ENCODE data around the gene WDR62.

Gene WDR62

DNA sequence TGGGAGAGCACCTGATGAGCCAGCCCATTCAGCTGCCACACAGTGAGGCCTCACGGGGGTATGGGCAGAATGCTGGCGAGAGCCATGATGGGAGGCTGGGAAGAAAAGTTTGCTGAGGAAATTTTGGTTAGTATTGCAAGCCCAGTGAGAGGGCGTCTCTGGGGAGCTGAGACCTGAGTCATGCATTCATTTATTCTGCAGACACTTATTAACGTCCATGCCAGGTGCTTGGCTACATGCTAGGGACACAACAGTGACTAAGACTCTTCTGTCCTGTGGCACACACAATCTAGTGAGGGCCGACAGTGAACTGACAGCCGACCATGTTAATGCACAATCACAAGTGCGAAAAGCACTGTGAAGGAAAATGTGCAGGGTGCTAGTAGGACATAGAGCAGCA, 27.2 kb downstream of the WDR62 start:
- no peak for DNase-seq (ENCODE audit: low spot score)

DNA sequence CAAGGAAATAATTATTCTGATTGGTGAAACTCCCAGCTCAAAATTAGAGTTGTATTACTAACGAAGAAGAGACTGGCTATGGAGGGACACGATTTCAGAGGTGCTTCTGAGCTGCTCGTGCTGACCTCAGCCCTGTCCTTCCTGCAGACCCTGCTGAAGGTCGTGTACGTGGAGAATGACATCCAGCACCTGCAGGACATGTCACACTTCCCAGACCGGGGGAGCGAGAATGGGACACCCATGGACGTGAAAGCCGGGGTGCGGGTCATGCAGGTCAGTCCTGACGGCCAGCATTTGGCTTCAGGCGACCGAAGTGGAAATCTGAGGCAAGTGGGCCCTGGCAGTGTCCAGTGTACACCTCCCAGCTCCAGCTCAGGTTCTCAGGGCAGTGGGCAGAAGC, 28.2 kb downstream of the WDR62 start:
- DNase-seq (ENCODE audit: low spot score), result no peak

DNA sequence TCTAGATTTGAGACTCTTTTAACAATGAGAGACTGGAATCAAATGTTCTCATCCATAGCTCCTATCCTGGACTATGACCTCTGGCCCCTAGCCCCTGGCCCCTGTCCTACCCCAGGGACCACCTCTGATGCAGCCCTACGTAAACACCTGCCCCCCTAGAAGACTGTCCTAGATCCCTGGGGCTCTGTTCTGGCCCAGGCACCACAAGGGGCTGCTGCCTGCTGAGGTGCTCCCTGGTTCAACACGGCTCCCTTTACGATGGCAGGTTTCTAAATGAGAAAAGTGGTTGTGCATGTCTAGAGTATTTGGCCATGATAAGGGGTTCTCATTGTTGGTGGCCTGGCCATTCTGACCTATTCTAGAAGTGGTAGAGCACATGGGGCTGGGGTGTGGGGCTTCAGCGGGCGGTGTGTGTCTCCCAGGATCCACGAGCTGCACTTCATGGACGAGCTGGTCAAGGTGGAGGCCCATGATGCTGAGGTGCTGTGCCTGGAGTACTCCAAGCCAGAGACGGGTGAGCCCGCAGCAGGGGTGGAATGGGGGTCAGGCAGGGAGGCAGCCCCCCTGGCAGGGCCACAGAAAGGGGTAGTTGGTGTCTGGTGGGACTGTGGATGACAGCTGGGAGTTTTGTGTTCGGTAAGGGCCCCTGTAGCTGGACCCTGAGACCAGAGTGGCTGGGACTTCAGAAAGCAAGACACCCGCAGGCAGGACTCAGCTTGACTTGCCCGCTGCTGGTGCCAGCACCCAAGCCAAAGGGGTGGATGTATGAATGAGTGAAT, 29.7 kb downstream of the WDR62 start:
- no peak for DNase-seq (ENCODE audit: low spot score)

DNA sequence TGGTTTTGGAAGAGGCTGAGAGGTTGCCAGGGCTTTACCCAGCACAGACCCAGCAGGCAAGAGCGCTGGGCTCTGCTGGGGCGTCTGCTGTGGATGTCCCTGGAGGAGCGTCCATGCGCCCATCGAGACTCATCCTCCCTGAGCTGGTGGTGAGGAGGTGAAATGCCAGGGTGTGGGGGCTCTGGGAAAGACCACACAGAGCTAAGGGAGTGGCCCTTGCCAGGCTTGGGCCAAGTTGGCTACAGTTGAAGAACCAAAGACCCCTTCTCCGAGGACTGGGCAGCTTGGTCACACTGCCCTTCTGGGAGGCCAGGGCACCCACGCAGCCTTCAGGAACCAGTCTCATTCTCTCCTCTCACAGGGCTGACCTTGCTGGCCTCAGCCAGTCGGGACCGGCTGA, 31.6 kb downstream of the WDR62 start:
- no peak for DNase-seq (ENCODE audit: low spot score)

DNA sequence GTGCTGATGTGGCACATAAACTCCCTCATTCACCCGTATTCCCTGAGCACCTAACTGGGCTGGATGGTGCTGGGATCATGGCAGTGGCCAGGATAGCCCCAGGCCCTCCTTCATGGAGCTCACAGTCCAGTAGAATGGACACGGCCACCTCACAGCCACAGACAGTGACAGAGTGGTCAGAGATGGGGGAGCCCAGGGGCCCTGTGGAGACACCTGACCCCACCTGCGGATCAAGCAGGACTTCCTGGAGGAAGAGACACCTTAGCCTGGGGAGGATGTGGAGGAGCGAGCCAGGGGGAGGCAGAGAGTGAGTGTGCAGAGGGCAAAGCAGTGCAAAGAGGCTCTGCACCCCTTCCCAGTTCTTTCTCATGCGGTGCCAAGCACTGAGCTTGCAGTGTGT, 35.1 kb downstream of the WDR62 start:
- no peak for DNase-seq (ENCODE audit: low spot score)

DNA sequence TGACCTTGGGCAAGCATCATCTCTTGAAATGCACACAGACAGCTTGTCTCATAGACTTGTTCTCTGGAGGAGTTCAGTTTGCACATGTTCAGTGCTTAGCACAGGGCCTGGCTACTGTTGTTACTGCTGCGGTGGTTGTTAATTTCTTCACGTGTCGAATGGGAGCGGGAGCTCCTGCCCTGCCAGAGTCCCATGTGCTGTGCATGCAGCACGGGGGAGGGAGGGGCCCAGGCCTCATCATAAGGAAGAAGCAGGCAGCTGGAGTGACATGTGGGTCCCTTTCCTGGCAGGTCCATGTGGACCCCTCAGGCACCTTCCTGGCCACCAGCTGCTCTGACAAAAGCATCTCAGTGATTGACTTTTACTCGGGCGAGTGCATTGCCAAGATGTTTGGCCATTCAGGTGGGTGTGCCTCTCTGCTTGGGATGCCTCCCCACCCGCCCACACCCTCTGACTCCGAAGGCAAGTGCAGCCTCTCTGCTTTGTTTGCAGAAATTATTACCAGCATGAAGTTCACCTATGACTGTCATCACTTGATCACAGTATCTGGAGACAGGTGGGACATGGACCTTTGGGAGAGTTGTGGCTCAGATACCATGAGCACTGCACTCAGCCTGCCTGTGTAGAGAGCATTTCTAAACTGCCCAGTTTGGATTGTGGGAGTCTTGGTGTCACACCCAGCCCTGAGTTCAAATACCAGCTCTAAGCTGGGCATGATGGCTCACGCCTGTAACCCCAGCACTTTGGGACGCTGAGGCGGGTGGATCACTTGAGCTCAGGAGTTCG, 36.4 kb downstream of the WDR62 start:
- no peak for DNase-seq (ENCODE audit: low spot score)

DNA sequence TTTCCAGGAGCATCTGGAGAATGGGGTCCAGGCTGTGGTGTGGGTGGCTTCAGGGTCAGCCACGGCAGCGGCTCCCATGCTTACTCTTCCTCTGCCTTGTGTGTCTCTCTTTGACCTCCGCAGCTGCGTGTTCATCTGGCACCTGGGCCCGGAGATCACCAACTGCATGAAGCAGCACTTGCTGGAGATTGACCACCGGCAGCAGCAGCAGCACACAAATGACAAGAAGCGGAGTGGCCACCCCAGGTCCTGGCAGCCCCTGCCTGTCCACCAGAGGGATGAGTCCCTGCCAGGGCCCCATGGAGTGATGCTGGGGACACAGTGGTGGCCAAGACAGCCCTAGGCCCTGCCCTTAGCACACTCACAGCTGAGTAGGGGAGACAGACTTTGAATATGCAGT, 37.9 kb downstream of the WDR62 start:
- no peak for DNase-seq (ENCODE audit: low spot score)

DNA sequence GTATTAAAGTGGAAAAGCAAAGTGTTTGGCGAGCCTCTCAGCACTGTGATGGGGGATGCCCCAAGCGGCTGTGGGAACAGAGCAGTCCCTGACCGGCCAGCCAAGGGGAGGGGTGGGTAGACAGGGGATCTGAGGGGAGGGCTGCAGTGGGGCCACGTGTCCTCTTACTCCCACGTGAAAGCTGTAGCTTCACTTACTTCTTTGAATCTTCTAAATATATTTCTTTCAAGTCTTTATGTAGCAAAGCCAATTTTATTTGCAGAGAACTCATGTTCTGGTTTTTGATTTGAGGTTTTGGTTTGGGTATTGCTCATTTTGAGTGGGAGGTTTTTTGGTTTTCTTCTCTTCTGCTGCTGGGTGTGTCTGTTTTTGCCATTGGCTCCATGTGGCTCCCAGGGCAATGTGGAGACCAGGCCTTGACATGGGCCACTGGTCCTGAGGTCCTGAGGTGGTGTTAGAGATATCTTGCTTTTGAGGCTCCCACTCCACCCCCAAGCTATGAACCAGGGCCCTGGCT, 38.5 kb downstream of the WDR62 start:
- peak; percentile 57 for DNase-seq (ENCODE audit: low spot score)

DNA sequence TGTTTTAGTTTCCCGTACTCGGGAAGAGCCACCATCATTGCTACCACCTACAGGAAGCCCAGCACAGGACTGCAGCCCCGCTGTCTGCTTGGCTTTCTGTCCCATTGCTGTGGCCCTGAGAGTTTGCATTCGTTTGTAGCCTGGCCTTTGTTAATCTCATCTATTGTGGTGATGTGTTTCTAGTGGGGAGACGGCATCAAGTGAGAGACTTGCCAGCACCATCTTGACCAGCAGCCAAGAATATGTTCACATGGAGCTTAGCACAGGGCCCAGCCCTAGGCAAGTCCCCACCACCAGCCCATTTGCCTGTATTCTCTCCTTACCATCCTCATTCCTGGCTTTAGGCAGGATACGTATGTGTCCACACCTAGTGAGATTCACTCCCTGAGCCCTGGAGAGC, 39.0 kb downstream of the WDR62 start:
- no peak for DNase-seq (ENCODE audit: low spot score)

DNA sequence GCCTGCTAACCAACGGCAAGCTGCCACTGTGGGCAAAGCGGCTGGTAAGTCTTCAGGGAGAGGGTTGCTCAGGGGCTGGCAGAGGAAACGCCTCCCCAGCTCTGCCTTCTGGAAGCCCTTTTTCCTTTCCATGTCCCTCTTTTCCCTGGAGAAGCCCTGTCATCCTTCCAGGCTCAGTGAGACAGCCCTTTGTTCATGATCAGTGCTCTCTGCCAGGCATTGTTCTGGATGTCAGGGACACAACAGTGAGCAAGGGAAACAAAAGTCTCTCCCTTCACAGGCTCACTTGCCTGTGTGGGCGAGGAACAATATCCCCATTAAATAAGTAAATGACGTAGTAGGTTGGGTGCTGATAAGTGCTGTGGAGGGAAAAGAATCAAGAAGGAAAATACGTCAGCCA, 42.3 kb downstream of the WDR62 start:
- no peak for DNase-seq (ENCODE audit: low spot score)

DNA sequence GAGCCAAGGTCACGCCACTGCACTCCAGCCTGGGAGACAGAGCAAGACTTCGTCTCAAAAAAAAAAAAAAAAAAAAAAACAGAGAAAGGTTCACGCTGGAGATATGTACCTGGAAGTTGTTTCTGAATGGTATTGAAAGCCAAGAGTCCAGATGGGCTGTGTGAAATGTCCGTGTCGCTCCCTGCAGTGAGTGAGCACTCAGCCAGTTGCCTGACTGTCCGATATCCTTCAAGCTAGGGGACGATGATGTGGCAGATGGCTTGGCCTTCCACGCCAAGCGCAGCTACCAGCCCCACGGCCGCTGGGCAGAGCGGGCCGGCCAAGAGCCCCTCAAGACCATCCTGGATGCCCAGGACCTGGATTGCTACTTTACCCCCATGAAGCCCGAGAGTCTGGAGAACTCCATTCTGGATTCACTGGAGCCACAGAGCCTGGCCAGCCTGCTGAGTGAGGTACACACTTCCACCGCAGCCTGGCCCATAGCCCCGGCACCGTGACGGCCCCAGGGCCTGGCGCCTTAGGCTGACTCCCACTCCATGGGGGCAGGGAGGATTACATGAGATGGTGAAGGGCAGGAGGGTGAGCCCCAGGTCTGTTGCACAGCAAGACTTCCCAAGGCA, 44.6 kb downstream of the WDR62 start:
- no peak for DNase-seq (ENCODE audit: low spot score)

DNA sequence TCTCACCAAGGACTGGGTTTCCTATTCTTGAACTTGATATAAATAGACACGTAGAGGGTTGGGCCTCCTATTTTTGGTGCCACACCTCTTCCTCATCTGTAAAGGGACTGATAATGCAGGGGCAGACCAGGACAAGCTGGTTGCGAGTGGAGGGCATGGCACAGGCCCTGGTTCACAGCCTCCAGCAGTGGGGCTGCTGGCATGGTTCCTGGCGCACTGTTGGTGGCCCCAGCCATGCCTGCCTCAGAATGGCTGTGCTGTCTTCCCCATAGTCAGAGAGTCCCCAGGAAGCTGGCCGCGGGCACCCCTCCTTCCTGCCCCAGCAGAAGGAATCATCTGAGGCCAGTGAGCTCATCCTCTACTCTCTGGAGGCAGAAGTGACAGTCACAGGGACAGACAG, 45.8 kb downstream of the WDR62 start:
- DNase-seq (ENCODE audit: low spot score), result no peak

DNA sequence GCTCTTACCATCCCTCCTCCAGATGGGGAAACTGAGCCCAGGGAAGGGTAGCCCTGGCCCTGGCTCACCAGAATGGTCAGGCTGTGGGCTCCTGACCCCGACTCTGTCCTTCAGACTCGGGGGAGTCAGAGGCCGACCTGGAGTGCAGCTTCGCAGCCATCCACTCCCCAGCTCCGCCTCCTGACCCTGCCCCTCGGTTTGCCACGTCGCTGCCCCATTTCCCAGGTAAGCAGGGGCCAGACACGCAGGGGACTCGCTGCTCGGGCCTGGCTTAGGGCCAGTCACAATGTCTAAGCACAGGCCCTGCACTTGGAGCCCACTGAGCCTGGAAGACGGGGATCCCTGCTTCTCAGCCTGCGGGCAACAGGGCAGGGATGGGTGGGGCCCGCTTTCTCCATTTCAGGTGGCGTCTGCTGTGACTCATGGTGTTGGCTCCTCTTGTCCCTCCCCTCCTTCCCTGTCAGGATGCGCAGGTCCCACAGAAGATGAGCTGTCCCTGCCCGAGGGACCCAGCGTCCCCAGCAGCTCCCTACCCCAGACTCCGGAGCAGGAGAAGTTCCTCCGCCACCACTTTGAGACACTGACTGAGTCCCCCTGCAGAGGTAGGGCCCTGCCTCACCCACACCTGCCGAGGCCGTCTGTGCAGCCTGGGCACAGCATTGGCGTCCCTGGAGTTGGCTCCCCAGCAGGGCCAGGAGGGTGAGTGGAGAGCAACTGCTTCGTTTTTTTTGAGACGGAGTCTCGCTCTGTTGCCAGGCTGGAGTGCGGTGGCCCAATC, 47.0 kb downstream of the WDR62 start:
- no peak for DNase-seq (ENCODE audit: low spot score)

DNA sequence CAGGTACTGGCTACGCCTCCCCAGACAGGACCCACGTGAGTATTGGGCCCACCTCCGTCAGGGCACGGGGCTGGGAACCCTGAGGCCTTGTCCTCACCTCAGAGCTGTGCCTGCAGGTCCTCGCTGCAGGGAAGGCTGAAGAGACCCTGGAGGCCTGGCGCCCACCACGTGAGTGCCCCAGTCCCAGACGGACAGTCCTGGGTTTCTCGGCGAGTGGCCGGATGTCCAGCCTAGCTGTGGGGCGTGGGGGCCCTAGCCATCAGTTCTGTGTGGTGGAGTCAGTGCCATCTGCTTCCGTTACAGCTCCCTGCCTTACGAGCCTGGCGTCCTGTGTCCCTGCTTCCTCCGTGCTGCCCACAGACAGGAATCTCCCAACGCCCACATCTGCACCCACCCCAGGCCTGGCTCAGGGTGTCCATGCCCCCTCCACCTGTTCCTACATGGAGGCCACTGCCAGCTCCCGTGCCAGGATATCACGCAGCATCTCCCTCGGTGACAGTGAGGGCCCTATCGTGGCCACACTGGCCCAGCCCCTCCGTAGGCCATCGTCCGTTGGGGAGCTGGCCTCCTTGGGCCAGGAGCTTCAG, 48.4 kb downstream of the WDR62 start:
- no peak for DNase-seq (ENCODE audit: low spot score)

DNA sequence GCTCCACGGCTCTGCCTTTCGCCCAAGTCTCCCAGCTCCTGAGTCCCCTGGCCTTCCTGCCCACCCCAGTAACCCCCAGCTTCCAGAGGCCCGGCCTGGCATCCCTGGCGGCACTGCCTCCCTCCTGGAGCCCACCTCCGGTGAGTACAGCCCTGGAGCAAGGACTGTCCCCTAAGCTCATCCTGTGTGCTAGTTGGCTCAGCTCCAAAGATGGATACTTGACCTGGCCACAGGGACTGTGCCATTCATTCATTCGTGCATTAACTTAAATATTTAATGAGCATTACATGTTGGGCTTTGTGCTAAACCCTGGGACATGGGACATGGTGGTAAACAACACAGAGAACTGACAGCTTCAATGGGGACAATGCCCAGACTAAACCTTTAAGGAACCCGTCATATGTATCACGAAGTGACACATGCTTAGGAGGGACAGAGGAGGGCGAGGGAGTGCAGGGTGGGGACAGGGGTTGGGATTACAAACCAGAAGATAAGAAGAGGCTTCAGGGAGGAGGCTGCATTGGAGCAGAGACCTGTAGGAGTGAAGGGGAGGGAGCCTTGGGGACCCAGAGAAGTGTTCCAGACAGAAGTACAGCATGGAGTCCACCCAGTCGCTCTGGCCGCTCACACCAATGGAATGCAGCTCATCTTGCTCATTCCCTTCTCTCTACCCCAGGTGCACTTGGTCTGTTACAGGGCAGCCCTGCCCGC, 49.3 kb downstream of the WDR62 start:
- DNase-seq (ENCODE audit: low spot score), result no peak

DNA sequence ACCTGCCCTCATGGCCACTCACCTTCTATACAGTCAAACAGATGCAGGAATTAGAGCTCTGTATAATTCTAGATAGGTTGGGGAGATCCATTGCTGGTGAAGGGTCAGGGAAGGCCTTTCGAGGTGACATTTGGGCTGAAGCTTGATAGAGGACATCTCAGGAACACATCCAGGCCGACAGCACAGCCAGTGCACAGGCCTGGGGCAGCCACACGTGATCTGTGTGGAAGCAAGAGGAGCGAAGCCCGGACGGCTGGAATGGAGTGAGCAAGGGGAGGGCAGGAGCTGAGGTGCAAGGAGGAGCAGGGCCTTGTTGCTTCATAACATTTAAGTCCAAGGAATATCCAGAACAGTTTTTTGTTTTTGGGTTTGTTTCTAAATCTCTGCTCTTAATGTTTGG, 51.7 kb downstream of the WDR62 start:
- DNase-seq (ENCODE audit: low spot score), result no peak

DNA sequence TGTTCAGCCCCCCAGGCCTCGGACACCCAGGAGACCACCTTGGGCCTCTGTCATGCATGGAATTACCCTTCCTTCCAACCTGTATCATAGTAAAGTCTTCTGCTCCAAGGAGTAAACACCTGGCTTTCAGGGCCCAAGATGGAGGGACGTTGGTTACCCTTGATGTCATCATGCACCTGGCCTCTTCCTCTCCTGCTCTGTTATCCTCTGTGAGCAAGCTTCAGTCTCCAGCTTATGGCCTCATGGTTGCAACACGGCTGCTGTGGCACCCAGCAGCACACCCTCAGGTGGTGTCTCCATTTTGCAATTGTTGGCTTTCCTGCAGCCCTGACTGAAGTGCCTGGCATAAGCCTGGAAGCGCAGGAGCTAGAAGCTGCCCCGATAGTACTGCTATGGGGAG, 52.3 kb downstream of the WDR62 start:
- DNase-seq (ENCODE audit: low spot score), result no peak

DNA sequence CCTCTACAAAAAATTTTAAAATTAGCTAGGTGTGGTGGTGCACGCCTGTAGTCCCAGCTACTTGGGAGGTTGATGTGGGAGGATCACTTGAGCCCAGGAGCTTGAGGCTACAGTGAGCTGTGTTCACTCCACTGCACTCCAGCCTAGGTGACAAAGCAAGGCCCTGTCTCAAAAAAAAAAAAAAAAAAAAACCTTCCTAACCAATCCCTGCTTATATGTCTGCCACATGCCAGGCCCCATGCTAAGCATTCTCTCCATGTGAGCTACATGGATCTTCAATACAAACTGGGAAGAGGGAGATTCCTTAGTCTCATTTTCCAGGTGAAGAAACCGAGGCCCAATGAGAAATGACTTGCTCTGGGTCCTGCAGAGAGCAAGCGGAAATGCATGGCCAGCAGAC, 54.0 kb downstream of the WDR62 start:
- no peak for DNase-seq (ENCODE audit: low spot score)

DNA sequence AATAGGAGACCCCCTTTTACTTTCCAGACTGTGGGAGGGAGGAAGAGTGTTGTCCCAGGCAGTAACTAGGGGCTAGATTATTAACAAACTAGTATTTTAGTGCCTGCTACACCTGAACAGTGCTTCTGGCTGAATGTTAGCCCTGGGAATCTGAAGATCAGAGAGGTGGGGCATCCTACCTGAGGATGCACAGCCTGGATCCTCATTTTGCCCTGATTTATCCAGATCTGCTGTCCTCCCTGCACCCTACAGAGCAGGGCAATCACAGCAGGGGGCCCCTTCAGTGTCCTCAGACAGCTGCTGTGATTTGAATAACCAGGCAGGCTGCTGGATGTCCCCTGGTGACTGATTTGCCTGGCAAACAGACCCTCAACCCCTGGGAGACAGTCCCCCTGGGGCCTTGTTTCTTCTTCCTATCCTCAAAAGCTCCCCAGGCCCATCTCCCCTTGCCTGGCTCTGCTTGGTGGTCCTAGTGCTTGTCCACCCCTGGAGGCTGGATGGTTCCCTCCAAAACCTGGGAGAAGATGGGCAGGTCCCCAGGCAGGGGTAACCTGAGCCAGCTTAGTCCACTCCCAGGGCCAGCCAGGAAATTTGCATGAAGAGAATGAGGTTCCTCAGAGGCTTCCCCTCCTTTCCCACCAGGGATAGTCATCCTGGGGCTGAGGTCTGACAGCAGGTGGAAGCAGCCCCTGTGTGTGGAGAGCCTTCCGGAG, 55.9 kb downstream of the WDR62 start, which contains the start of gene OVOL3:
TSS of gene OVOL3 (plus strand) at position 657 of the 713 bp plus-strand sequence. CDS start 60 bp downstream, outside the sequence.
- no peak for DNase-seq (ENCODE audit: low spot score)

DNA sequence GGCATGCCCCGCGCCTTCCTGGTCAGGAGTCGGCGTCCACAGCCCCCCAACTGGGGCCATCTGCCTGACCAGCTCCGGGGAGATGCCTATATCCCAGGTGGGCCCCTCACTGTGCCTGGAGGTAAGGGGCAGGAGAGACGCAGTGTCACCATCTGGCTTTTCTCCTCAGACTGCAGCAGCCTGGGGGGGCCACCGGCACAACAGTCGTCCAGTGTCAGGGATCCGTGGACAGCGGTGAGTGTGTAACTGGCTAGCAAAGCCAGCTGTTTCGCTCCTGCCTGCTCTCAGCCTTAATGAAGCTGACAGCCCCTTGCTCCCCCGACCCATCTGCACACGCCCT, 56.5 kb downstream of the WDR62 start:
- DNase-seq (ENCODE audit: low spot score), result no peak

DNA sequence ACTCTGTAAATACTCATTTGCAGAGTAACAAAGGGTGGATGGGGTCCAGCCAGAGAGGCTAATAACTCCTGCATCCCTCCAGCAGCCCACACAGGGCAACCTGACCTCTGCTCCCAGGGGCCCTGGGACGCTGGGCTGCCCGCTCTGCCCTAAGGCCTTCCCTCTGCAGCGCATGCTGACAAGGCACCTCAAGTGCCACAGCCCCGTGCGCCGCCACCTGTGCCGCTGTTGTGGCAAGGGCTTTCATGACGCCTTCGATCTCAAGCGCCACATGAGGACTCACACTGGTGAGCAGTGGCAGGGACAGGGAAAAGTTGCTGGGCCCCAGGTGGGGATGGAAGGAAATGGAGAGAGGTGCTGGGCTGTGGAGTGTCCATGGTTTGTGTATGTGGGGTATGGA, 58.0 kb downstream of the WDR62 start:
- no peak for DNase-seq (ENCODE audit: low spot score)

All from GM03348 (cell line).